Naive B cell (primary cell): ENCODE results near the gene ZBTB16. TPM values are rescaled to one million over a fixed set of nuclear protein-coding genes. Genes with fewer than 3 reads are reported as not detected.

ENCODE experiments used
- ATAC-seq, 2 donors: fragments of 150-1000 bp; cut with Tn5 transposase; 2 replicates each; pipeline ENCODE4 v1.10.0; 2021; ENCODE audit warnings: low read depth in 2 of 2, mild to moderate bottlenecking in 2 of 2, moderate library complexity in 2 of 2
- DNase-seq: peaks from one replicate; pipeline ENCODE4 v3.0.0; 2022
- H3K27ac Mint-ChIP-seq, 6 donors: one replicate each; pipeline ENCODE4 v1.8.0; 2020 to 2022; ENCODE audit warnings: mild to moderate bottlenecking in 6 of 6, mixed read lengths in 6 of 6, moderate library complexity in 5 of 6, inconsistent platforms in 2 of 6
- H3K27me3 Mint-ChIP-seq, 3 donors: one replicate each; pipeline ENCODE4 v1.8.0; 2021 to 2022; ENCODE audit warnings: mixed read lengths in 3 of 3, mild to moderate bottlenecking in 1 of 3
- H3K36me3 Mint-ChIP-seq, 2 donors: one replicate each; pipeline ENCODE4 v1.8.0; 2020 to 2022; ENCODE audit warnings: mixed read lengths in 2 of 2, inconsistent platforms in 1 of 2, mild to moderate bottlenecking in 1 of 2
- H3K4me1 Mint-ChIP-seq, 3 donors: one replicate each; pipeline ENCODE4 v1.8.0; 2020 to 2022; ENCODE audit warnings: mixed read lengths in 3 of 3, inconsistent platforms in 1 of 3, mild to moderate bottlenecking in 1 of 3, moderate library complexity in 1 of 3
- H3K4me3 Mint-ChIP-seq, 8 donors: one replicate each; pipeline ENCODE4 v1.8.0; 2020 to 2022; ENCODE audit warnings: mild to moderate bottlenecking in 8 of 8, mixed read lengths in 8 of 8, moderate library complexity in 8 of 8, inconsistent platforms in 2 of 8
- H3K9me3 Mint-ChIP-seq, 7 donors: one replicate each; pipeline ENCODE4 v1.8.0; 2020 to 2022; ENCODE audit warnings: mixed read lengths in 7 of 7, mild to moderate bottlenecking in 5 of 7, inconsistent platforms in 2 of 7, moderate library complexity in 1 of 7
- polyA plus RNA-seq, 6 donors: library from polyadenylated mRNA; unstranded; fragments of 300-500 nt; fragmentation: Illumina TruSeq; gene quantifications; one replicate each; pipeline ENCODE4 v1.2.3, GENCODE V29; 2021; ENCODE audit warnings: low read depth in 6 of 6

ZBTB16 gene
- polyA plus RNA-seq, 6 donors from 2014 or later, result 10.0 to 178 (median 50.5) TPM

DNA sequence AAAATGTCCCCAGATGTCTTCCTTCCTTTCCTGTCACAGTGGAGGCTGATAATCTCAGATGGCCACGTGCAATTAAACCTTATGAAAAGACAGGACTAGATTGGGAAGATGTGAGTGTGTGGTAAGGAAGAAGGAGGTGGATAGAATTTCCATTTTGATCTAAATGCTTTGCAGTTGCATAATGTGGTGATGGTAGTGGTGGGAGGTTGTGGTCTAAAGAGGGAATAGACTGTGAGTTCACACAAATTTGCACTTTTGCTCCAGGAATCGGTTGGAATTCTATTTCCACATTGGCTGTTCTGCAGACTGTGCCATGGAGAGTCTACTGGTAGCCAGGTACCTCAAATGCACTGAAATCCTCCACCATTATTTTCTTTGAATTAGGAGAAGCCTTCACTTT lies 93.3 kb downstream of the ZBTB16 start:
- DNase-seq (no peak), ATAC-seq (no peak)
- Mint-ChIP-seq H3K27ac (peak overlapping the region in 2 of 6 donors; percentile 7 to 42), H3K4me1 (peaks cover 38 to 73% (median 70%) of the 10 kb centered on the region in 3 donors), H3K9me3 (peaks cover 0 to under 1% (median 0%) of the 10 kb centered on the region in 7 donors), H3K27me3 (no peaks in the 10 kb centered on the region), H3K36me3 (peaks cover 1% of the 10 kb centered on the region in 2 donors), H3K4me3 (no peak overlapping the region)

DNA sequence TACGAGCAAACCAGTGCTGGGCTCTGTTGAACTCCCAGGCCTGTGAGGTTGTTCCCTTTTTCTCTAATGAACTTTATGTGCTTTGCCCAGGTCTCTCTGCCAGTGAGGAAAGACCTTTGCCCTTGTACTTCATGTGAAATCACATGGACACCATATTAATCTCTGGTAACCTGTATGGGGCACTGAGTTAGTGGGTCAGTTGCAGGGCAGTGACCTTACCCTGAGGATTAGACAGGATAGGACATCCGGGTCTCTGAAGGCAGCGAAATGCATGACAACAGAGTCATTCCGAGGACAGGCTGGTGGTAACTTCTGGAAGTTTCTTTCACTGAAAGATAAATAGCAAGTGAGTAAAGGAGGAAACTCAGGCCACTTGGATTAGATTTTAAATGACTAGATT lies 93.7 kb downstream of the ZBTB16 start:
- Mint-ChIP-seq H3K4me3 (no peak overlapping the region), H3K27ac (peak overlapping the region in 4 of 6 donors; percentile 15 to 79 (median 35)), H3K4me1 (peaks cover 38 to 73% (median 70%) of the 10 kb centered on the region in 3 donors), H3K9me3 (peaks cover 0 to 5% (median 0%) of the 10 kb centered on the region in 7 donors), H3K36me3 (peaks cover 5% of the 10 kb centered on the region in 2 donors), H3K27me3 (no peaks in the 10 kb centered on the region)
- ATAC-seq (no peak), DNase-seq (no peak)

GRCh38 chr11:114154271-114155047 lies 94.9 kb downstream of the ZBTB16 start:
- peaks cover 0 to 7% (median 0%) of the 10 kb centered on the region in 7 donors for H3K9me3 Mint-ChIP-seq
- no peaks in the 10 kb centered on the region for H3K27me3 Mint-ChIP-seq
- peak overlapping the region in 5 of 6 donors; percentile 17 to 90 (median 48) for H3K27ac Mint-ChIP-seq
- ATAC-seq (no peak), DNase-seq (no peak)
- peak overlapping the region in 2 of 8 donors; percentile 7 to 46 for H3K4me3 Mint-ChIP-seq
- peaks cover 5 to 10% of the 10 kb centered on the region in 2 donors for H3K36me3 Mint-ChIP-seq
- peaks cover 44 to 73% (median 70%) of the 10 kb centered on the region in 3 donors for H3K4me1 Mint-ChIP-seq

- Mint-ChIP-seq H3K4me1 (peaks cover 45 to 73% (median 70%) of the 10 kb centered on the region in 3 donors), H3K27me3 (no peaks in the 10 kb centered on the region), H3K27ac (peak overlapping the region in 2 of 6 donors; percentile 22 to 85), H3K4me3 (no peak overlapping the region), H3K9me3 (peaks cover 0 to 7% (median 0%) of the 10 kb centered on the region in 7 donors), H3K36me3 (peaks cover 5 to 10% of the 10 kb centered on the region in 2 donors)
- no peak for ATAC-seq
- no peak for DNase-seq
These were observed 95.6 kb downstream of the ZBTB16 start for GRCh38 chr11:114155116-114155515.

GRCh38 chr11:114156131-114156581 lies 96.6 kb downstream of the ZBTB16 start:
- peaks cover 0 to 7% (median 0%) of the 10 kb centered on the region in 7 donors for H3K9me3 Mint-ChIP-seq

GRCh38 chr11:114156782-114157181 lies 97.3 kb downstream of the ZBTB16 start:
- no peak for DNase-seq
- Mint-ChIP-seq H3K36me3 (peaks cover 5 to 10% of the 10 kb centered on the region in 2 donors), H3K4me3 (peak overlapping the region in 3 of 8 donors; percentile 15 to 48 (median 16)), H3K27ac (peak overlapping the region in 5 of 6 donors; percentile 44 to 92 (median 80)), H3K27me3 (no peaks in the 10 kb centered on the region), H3K4me1 (peaks cover 60 to 82% (median 82%) of the 10 kb centered on the region in 3 donors), H3K9me3 (peaks cover 0 to 7% (median 0%) of the 10 kb centered on the region in 7 donors)
- no peak for ATAC-seq

More at GRCh38 chr11:114156131-114156581, 96.6 kb downstream of the ZBTB16 start:
- peak overlapping the region in 3 of 6 donors; percentile 61 to 92 (median 75) for H3K27ac Mint-ChIP-seq
- ATAC-seq, result no peak
- DNase-seq, result no peak
- H3K4me1 Mint-ChIP-seq, result peaks cover 54 to 79% (median 78%) of the 10 kb centered on the region in 3 donors
- peaks cover 5 to 10% of the 10 kb centered on the region in 2 donors for H3K36me3 Mint-ChIP-seq
- H3K4me3 Mint-ChIP-seq, result no peak overlapping the region
- H3K27me3 Mint-ChIP-seq, result no peaks in the 10 kb centered on the region

DNA sequence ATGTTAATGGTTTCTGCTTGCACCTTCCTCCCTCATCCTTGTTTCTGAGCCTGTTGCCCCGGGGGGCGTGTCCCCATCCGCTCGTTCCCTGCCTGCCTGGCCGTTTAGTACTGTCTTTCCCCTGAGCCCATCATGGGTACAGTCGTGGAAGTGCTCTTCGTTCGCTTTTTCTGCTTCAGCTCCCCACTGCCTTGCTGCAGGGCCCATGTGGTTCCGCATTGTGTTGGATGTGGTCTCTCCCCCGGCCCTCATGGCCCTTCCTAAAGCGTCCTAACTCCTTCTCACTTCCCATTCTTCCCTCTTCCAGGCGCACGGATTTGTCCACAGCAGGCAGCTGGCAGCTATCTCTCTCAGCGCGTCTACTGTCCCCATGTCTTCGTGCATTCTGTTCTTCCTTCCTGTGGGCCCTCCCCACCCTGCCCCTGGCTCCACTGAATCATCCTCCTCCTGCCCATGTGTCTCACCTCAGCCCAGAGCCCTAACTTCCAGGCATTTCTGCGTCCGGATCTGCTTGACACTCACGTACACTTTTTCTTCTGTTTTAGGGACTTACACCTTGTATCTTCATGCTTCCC lies 98.1 kb downstream of the ZBTB16 start:
- no peak for ATAC-seq
- no peak for DNase-seq
- Mint-ChIP-seq H3K4me1 (peaks cover 60 to 88% (median 82%) of the 10 kb centered on the region in 3 donors), H3K9me3 (peaks cover 0 to 7% (median 0%) of the 10 kb centered on the region in 7 donors), H3K36me3 (peaks cover 5 to 10% of the 10 kb centered on the region in 2 donors), H3K27me3 (no peaks in the 10 kb centered on the region), H3K4me3 (peak overlapping the region in 2 of 8 donors; percentile 58 to 79), H3K27ac (peak overlapping the region in 4 of 6 donors; percentile 57 to 96 (median 88))

DNA sequence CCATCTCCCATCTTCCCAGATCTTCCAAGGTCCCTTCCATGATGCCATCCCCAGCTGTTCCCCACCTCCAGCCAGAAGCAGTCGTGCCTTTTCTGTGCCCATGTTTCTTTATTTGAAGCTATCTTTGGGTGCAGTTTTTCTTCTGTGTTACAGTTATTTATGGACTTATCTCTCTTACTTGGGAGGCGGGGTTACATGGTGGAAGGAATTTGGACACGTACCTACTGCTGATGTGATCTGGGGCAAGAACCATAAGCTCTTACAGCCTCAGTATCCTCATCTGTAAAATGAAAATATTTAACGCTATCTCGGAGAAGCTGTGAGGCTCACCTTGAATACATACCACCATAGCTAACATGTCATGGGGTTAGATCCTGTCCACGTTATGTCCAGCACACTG lies 98.9 kb downstream of the ZBTB16 start:
- Mint-ChIP-seq H3K4me3 (peak overlapping the region in 4 of 8 donors; percentile 11 to 76 (median 54)), H3K4me1 (peaks cover 65 to 89% (median 88%) of the 10 kb centered on the region in 3 donors), H3K27ac (peak overlapping the region; percentile 3 to 98 (median 86)), H3K9me3 (peaks cover 0 to 7% (median 0%) of the 10 kb centered on the region in 7 donors), H3K27me3 (no peaks in the 10 kb centered on the region), H3K36me3 (peaks cover 5 to 10% of the 10 kb centered on the region in 2 donors)
- DNase-seq (no peak), ATAC-seq (no peak)

- H3K4me1 Mint-ChIP-seq, result peaks cover 69 to 93% (median 92%) of the 10 kb centered on the region in 3 donors
- ATAC-seq, result no peak
- H3K4me3 Mint-ChIP-seq, result peak overlapping the region in 6 of 8 donors; percentile 76 to 87 (median 78)
These were observed 99.4 kb downstream of the ZBTB16 start for GRCh38 chr11:114158886-114159285.

GRCh38 chr11:114159320-114159719 lies 99.8 kb downstream of the ZBTB16 start:
- Mint-ChIP-seq H3K27ac (peak overlapping the region; percentile 92 to 98 (median 96)), H3K4me3 (peak overlapping the region; percentile 65 to 87 (median 78)), H3K9me3 (peaks cover 0 to 7% (median 0%) of the 10 kb centered on the region in 7 donors), H3K36me3 (peaks cover 5 to 10% of the 10 kb centered on the region in 2 donors), H3K27me3 (no peaks in the 10 kb centered on the region), H3K4me1 (peaks cover 69 to 96% (median 96%) of the 10 kb centered on the region in 3 donors)
- ATAC-seq (no peak), DNase-seq (no peak)

More at GRCh38 chr11:114158886-114159285, 99.4 kb downstream of the ZBTB16 start:
- H3K27me3 Mint-ChIP-seq, result no peaks in the 10 kb centered on the region
- DNase-seq, result no peak
- H3K9me3 Mint-ChIP-seq, result peaks cover 0 to 7% (median 0%) of the 10 kb centered on the region in 7 donors
- H3K36me3 Mint-ChIP-seq, result peaks cover 5 to 10% of the 10 kb centered on the region in 2 donors
- peak overlapping the region; percentile 92 to 98 (median 96) for H3K27ac Mint-ChIP-seq

- Mint-ChIP-seq H3K36me3 (peaks cover 5 to 16% of the 10 kb centered on the region in 2 donors), H3K27me3 (no peaks in the 10 kb centered on the region), H3K4me3 (peak overlapping the region; percentile 65 to 89 (median 80)), H3K9me3 (peaks cover 0 to 7% (median 0%) of the 10 kb centered on the region in 7 donors), H3K27ac (peak overlapping the region; percentile 92 to 98 (median 96)), H3K4me1 (peaks cover 69 to 98% (median 96%) of the 10 kb centered on the region in 3 donors)
- DNase-seq, result peak; percentile 97
- ATAC-seq, result peak; percentile 91 to 92
These were observed 100.5 kb downstream of the ZBTB16 start for GRCh38 chr11:114159802-114160632.

- Mint-ChIP-seq H3K36me3 (peaks cover 5 to 17% of the 10 kb centered on the region in 2 donors), H3K4me3 (peak overlapping the region; percentile 25 to 89 (median 78)), H3K4me1 (peaks cover 70 to 100% (median 98%) of the 10 kb centered on the region in 3 donors), H3K27ac (peak overlapping the region; percentile 92 to 98 (median 96)), H3K9me3 (peaks cover 0 to 7% (median 0%) of the 10 kb centered on the region in 7 donors), H3K27me3 (no peaks in the 10 kb centered on the region)
- no peak for ATAC-seq
- DNase-seq, result no peak
These were observed 101.4 kb downstream of the ZBTB16 start for GRCh38 chr11:114160894-114161293.
